Osteoblast (primary cell): Measurements from ENCODE around the gene ZIM2. TPM values are rescaled to one million over a fixed set of nuclear protein-coding genes. Genes with fewer than 3 reads are reported as not detected.

Experiments
- DNase-seq: peaks from one replicate; pipeline ENCODE4 v3.0.0; 2011; ENCODE audit warnings: low spot score, mixed read lengths; ENCODE audit not compliant: insufficient read length; ENCODE audit errors: missing footprints
- H2AFZ ChIP-seq: 2 replicates; pipeline ENCODE4 v1.6.0; 2011; ENCODE audit warnings: mild to moderate bottlenecking, low read length
- H3K27ac ChIP-seq: 2 replicates; pipeline ENCODE4 v1.5.1; 2011; ENCODE audit warnings: mild to moderate bottlenecking, low read depth, low read length, moderate library complexity
- H3K27me3 ChIP-seq: 2 replicates; pipeline ENCODE4 v1.6.0; 2012; ENCODE audit warnings: mild to moderate bottlenecking, control low read depth, inconsistent platforms, low read length, moderate library complexity; ENCODE audit not compliant: insufficient read depth
- H3K36me3 ChIP-seq: 2 replicates; pipeline ENCODE4 v1.5.1; 2011; ENCODE audit warnings: mild to moderate bottlenecking, low read length, control low read depth, moderate library complexity; ENCODE audit not compliant: insufficient read depth
- H3K4me1 ChIP-seq: 2 replicates; pipeline ENCODE4 v1.5.1; 2011; ENCODE audit warnings: mild to moderate bottlenecking, low read length, control low read depth, moderate library complexity; ENCODE audit not compliant: insufficient read depth
- H3K4me2 ChIP-seq: 2 replicates; pipeline ENCODE4 v1.6.0; 2011; ENCODE audit warnings: mild to moderate bottlenecking, low read length; ENCODE audit not compliant: insufficient read depth
- H3K4me3 ChIP-seq: fragments of 200-600 bp; sonication (generic); 3 replicates; pipeline ENCODE4 v1.5.1; 2012; ENCODE audit warnings: mild to moderate bottlenecking, low read length, inconsistent platforms; ENCODE audit not compliant: insufficient read depth
- H3K79me2 ChIP-seq: 2 replicates; pipeline ENCODE4 v1.6.0; 2012; ENCODE audit warnings: mild to moderate bottlenecking, low read length, control low read depth, inconsistent platforms; ENCODE audit not compliant: insufficient read depth
- H3K9me3 ChIP-seq: 2 replicates; pipeline ENCODE4 v1.5.1; 2011; ENCODE audit warnings: low read depth, low read length, control low read depth
- H4K20me1 ChIP-seq: 2 replicates; pipeline ENCODE4 v1.6.0; 2012; ENCODE audit warnings: mild to moderate bottlenecking, low read length, control low read depth; ENCODE audit not compliant: insufficient read depth
- total RNA-seq: library from RNA; depleted of rRNA; stranded (reverse); fragments of >200 nt; gene quantifications from 2 replicates; pipeline ENCODE4 v1.2.3, GENCODE V29; 2012
- TF ChIP-seq, protein P1 (sequence below): IDR thresholded peaks from 2 replicates; pipeline ENCODE4 v1.5.1; 2011; ENCODE audit warnings: mild to moderate bottlenecking, low read depth, low read length, moderate library complexity; ENCODE audit errors: extremely low read depth

ZIM2 gene
- total RNA-seq, 1 donor, result not detected

DNA sequence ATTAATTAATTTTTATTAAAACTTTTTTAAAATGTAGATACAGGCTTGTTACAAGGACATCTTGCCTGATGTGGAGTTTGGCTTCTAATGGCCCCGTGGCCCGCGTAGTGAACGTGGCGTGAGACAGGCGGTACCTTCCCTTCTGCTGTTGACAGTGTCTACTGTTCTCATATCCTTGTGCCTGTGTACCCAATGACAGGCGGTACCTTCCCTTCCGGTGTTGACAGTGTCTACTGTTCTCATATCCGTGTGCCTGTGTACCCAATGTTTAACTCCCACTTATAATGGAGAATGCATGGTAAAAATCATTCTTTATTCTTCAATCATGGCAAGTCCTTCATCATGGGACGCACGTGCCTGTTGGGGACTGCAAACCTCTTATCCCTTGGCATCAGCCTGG lies 89.9 kb downstream of the ZIM2 start:
- no peaks in the 10 kb centered on the region for H3K4me1 ChIP-seq
- TF ChIP-seq, protein P1, sequence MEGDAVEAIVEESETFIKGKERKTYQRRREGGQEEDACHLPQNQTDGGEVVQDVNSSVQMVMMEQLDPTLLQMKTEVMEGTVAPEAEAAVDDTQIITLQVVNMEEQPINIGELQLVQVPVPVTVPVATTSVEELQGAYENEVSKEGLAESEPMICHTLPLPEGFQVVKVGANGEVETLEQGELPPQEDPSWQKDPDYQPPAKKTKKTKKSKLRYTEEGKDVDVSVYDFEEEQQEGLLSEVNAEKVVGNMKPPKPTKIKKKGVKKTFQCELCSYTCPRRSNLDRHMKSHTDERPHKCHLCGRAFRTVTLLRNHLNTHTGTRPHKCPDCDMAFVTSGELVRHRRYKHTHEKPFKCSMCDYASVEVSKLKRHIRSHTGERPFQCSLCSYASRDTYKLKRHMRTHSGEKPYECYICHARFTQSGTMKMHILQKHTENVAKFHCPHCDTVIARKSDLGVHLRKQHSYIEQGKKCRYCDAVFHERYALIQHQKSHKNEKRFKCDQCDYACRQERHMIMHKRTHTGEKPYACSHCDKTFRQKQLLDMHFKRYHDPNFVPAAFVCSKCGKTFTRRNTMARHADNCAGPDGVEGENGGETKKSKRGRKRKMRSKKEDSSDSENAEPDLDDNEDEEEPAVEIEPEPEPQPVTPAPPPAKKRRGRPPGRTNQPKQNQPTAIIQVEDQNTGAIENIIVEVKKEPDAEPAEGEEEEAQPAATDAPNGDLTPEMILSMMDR, result no peak
- no peak for DNase-seq
- H3K4me3 ChIP-seq, result no peak overlapping the region
- H3K27ac ChIP-seq, result no peak overlapping the region
- H3K36me3 ChIP-seq, result no peaks in the 10 kb centered on the region
- H3K4me2 ChIP-seq, result no peak overlapping the region
- H3K27me3 ChIP-seq, result no peaks in the 10 kb centered on the region
- H3K79me2 ChIP-seq, result no peaks in the 10 kb centered on the region
- no peaks in the 10 kb centered on the region for H4K20me1 ChIP-seq
- H2AFZ ChIP-seq, result no peak overlapping the region
- no peaks in the 10 kb centered on the region for H3K9me3 ChIP-seq

DNA sequence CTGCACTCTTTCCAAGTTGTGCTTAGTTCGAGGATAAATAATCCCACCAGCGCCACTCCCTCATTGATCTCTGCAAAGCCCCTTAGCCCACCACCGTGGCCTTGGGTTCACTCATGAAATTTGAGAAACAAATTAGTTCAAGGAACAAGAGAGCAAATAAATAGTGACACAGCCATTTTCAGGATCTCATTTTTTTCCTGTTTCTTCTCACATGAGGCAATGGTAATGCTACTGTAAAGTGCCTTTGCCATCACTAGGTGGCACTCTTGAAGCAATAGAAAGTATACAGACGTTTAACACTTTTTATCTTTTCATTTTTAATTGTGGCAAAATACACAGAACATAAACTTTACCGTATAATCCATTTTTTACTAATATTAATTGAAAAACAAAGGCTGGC lies 92.1 kb downstream of the ZIM2 start:
- Histone ChIP-seq H3K79me2 (no peaks in the 10 kb centered on the region), H2AFZ (no peak overlapping the region), H3K27me3 (no peaks in the 10 kb centered on the region), H4K20me1 (no peaks in the 10 kb centered on the region), H3K27ac (no peak overlapping the region), H3K36me3 (no peaks in the 10 kb centered on the region), H3K9me3 (no peaks in the 10 kb centered on the region), H3K4me3 (no peak overlapping the region), H3K4me2 (no peak overlapping the region), H3K4me1 (no peaks in the 10 kb centered on the region)
- TF ChIP-seq, protein P1, result peak; percentile 12
- DNase-seq, result no peak

DNA sequence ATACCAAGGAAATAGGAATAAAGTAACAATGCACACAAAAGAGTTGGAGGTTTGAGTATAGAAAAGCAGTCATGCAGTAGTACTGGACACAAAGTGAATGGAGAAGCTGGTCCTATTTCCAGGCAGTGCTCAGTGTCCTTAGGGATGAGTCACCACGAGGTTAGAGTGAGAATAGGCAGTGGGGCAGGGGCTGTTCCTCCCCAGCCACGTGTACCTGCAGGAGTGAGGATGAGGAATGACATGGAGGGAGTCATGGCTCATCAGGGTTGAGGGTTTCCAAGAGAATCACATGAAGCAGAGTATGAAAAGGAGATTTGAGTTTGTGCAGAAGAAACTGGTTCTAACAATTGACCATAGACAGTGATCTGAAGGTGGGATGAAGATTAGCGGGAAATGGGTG lies 94.2 kb downstream of the ZIM2 start:
- TF ChIP-seq, protein P1, result no peak
- Histone ChIP-seq H3K36me3 (no peaks in the 10 kb centered on the region), H3K79me2 (no peaks in the 10 kb centered on the region), H3K4me1 (no peaks in the 10 kb centered on the region), H2AFZ (no peak overlapping the region), H3K27me3 (no peaks in the 10 kb centered on the region), H3K9me3 (no peaks in the 10 kb centered on the region), H3K4me2 (no peak overlapping the region), H3K4me3 (no peak overlapping the region), H3K27ac (no peak overlapping the region), H4K20me1 (no peaks in the 10 kb centered on the region)
- no peak for DNase-seq

DNA sequence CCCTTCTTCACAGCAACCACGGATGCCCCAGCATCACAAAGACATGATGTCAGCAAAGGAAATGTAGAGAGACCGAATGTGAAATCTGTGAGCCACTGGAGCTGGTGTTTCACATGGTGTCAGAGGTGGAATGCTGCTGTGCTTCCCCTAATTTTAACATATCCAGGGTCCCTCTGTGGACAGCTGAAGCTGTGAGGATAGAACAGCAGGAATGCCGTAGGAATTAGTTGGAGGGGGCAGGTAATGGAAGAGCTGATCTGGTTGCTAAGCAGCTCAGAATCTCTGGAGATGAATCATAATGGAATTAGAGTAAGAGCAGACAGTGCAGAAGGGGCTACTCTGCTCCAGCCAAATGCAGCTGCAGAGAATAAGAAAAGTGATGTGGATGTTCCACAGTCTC lies 100.0 kb downstream of the ZIM2 start:
- Histone ChIP-seq H3K4me3 (no peak overlapping the region), H3K79me2 (no peaks in the 10 kb centered on the region), H3K4me2 (no peak overlapping the region), H3K9me3 (no peaks in the 10 kb centered on the region), H3K4me1 (no peaks in the 10 kb centered on the region), H3K27ac (no peak overlapping the region), H3K36me3 (no peaks in the 10 kb centered on the region), H3K27me3 (no peaks in the 10 kb centered on the region), H4K20me1 (no peaks in the 10 kb centered on the region), H2AFZ (no peak overlapping the region)
- TF ChIP-seq, protein P1, result no peak
- no peak for DNase-seq
